OCI-LY3 (cell line): ENCODE data around the gene MYO1E.

Source experiments
- EZH2phosphoT487 ChIP-seq: fragments of 200-600 bp; shearing (Covaris generic); IDR thresholded peaks from 2 replicates; pipeline ENCODE4 v1.6.1; 2018; ENCODE audit warnings: antibody characterized with exemption, mixed run types, low read depth
- TF ChIP-seq, protein P1 (sequence below): fragments of 200-600, 300-600 bp; sonication (generic); IDR thresholded peaks from 2 replicates; pipeline ENCODE4 v1.5.1; 2014; ENCODE audit warnings: antibody characterized with exemption, low read length, low read depth

DNA sequence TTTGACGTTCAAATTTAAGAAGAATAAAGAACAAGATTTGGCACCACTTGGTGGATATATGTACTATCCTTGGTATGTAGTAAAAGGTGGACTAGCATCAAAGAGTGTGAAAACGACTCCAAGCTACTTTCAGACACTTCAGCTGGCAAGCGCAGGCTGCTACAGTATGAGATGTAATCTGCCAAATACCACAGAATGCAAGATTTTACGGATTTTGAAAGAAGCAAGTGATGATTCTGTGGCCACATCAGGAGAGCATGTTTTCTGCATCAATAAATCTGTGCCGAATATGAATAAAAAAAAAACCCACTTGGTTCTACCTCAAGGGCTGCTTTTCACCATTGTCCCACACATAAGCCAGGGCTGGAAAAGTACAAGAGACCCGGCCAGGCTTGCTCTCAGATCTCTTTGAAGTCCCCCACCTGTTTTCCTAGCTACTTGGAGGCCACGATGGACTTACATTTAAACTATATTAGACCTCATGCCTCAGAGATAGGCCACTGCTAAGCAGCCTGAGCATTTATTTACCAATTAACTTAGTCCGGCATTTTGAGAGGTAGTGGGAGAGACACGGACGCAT lies 37.4 kb downstream of the MYO1E start:
- TF ChIP-seq, protein P1, sequence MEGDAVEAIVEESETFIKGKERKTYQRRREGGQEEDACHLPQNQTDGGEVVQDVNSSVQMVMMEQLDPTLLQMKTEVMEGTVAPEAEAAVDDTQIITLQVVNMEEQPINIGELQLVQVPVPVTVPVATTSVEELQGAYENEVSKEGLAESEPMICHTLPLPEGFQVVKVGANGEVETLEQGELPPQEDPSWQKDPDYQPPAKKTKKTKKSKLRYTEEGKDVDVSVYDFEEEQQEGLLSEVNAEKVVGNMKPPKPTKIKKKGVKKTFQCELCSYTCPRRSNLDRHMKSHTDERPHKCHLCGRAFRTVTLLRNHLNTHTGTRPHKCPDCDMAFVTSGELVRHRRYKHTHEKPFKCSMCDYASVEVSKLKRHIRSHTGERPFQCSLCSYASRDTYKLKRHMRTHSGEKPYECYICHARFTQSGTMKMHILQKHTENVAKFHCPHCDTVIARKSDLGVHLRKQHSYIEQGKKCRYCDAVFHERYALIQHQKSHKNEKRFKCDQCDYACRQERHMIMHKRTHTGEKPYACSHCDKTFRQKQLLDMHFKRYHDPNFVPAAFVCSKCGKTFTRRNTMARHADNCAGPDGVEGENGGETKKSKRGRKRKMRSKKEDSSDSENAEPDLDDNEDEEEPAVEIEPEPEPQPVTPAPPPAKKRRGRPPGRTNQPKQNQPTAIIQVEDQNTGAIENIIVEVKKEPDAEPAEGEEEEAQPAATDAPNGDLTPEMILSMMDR: no peak
- no peak for TF ChIP-seq EZH2phosphoT487
